Pancreas (tissue), 10 donors: Measurements from ENCODE around the gene RAMP3. TPM values are rescaled to one million over a fixed set of nuclear protein-coding genes. Genes with fewer than 3 reads are reported as not detected.

Experiments used
- ATAC-seq, 4 donors: fragments of 200-7000 bp; cut with Tn5 transposase; one replicate each; pipeline versions ENCODE4 v1.8.0 to v1.9.1; 2020; ENCODE audit warnings: mild to moderate bottlenecking in 4 of 4, moderate library complexity in 4 of 4
- DNase-seq, 6 donors: peaks; one replicate each; pipeline ENCODE4 v3.0.0-alpha.2; 2020
- FAIRE-seq: peaks from 2 replicates; lab custom pipeline; 2012; peaks lifted over from hg19 to GRCh38; lab: Jason Lieb, UNC
- H3K27ac ChIP-seq, 4 donors: fragments of 200-600 bp; sonication (generic); 1 replicate in 3 of 4; 2 replicates in 1 of 4; pipeline versions ENCODE4 v1.5.0 to v1.8.0; 2020
- H3K27me3 ChIP-seq, 4 donors: fragments of 200-600 bp; one replicate each; pipeline ENCODE4 v1.8.0; 2021
- H3K36me3 ChIP-seq, 3 donors: fragments of 200-600 bp; sonication (generic) in 1 of 3; one replicate each; pipeline versions ENCODE4 v1.5.0 to v1.8.0; 2020 to 2021
- H3K4me1 ChIP-seq, 3 donors: fragments of 200-600 bp; one replicate each; pipeline ENCODE4 v1.8.0; 2021
- H3K4me3 ChIP-seq, 4 donors: fragments of 200-600 bp; sonication (generic) in 2 of 4; one replicate each; pipeline versions ENCODE4 v1.5.0 to v1.8.0; 2020 to 2021
- H3K9me3 ChIP-seq, 4 donors: fragments of 200-600 bp; one replicate each; pipeline ENCODE4 v1.8.0; 2021
- CTCF ChIP-seq, 4 donors: fragments of 200-600 bp; sonication (generic) in 3 of 4; IDR thresholded peaks; one replicate each; pipeline versions ENCODE4 v1.5.0 to v1.8.0; 2021; ENCODE audit warnings: antibody characterized with exemption in 4 of 4
- WGBS, 2 donors: extraction: QIAGEN DNeasy Blood & Tissue Kit; methylation state at CpG; one replicate each; pipeline ENCODE4 v1.1.7; 2013; 5-methylcytosine and 5-hydroxymethylcytosine counted together
- intact Hi-C, 3 donors: fragments of 100-400 bp; cut with DNase I; formaldehyde crosslinking; loops; one replicate each; pipeline versions ENCODE4 v1.11.1 to v1.14.2; 2022
- polyA plus RNA-seq, 2 donors: library from polyadenylated mRNA; stranded (reverse); fragments of 200-250 nt; gene quantifications; one replicate each; pipeline ENCODE4 v1.2.3, GENCODE V29; 2013
- total RNA-seq, 6 donors: library from RNA; stranded (reverse); fragmentation: NEBNext Ultra II Directional in 4 of 6; extraction: Animal tissue kit (Norgen Biotek cat#: 25700) in 4 of 6; gene quantifications; one replicate each; pipeline versions ENCODE4 v1.2.1 to v1.2.4, GENCODE V29; 2021 to 2023
- donor health status: healthy with polysubstance abuse.
- donor health status: DM: no; HTN: no; CAD: no; lungs with moderate emphysema.
- donor health status: DM: no; HTN: no; CAD: no.
- donor health status: control.
- donor health status: control.
- donor health status: Bipolar disorder and iron deficiency.
- donor health status: DM: yes; HTN: yes; CAD: no.
- donor health status: DM: no; HTN: no; CAD: no.
- donor health status: DM: no; HTN: no; CAD: no.
- donor health status: DM: yes; HTN: yes; CAD: no.

The RAMP3 gene
- total and polyA plus RNA-seq, 8 donors: 4.1 to 41.1 (median 7.2) TPM

- H3K36me3 ChIP-seq: no peaks in the 10 kb centered on the region
- no peak overlapping the region for H3K27ac ChIP-seq
- H3K9me3 ChIP-seq: no peaks in the 10 kb centered on the region
- TF ChIP-seq CTCF (IDR thresholded peaks at IDR 0.05): no peak
- intact Hi-C loops: no loop called here
- WGBS, 2 donors: 44 to 57% methylated on average over 11 of the region's 11 CpGs
- H3K27me3 ChIP-seq: no peaks in the 10 kb centered on the region
- H3K4me1 ChIP-seq: no peaks in the 10 kb centered on the region
- no peak overlapping the region for H3K4me3 ChIP-seq
- no peak for DNase-seq
- no peak for FAIRE-seq
- no peak for ATAC-seq
Measured at GRCh38 chr7:45216622-45217165, 59.1 kb downstream of the RAMP3 start.

GRCh38 chr7:45217358-45217757 is 59.8 kb downstream of the RAMP3 start:
- no peak overlapping the region for H3K27ac ChIP-seq
- WGBS, 2 donors: 34 to 40% methylated on average over 6 of the region's 6 CpGs
- H3K27me3 ChIP-seq: no peaks in the 10 kb centered on the region
- H3K9me3 ChIP-seq: no peaks in the 10 kb centered on the region
- DNase-seq: peak in 1 of 6 donors; percentile 30
- H3K4me3 ChIP-seq: no peak overlapping the region
- H3K4me1 ChIP-seq: no peaks in the 10 kb centered on the region
- TF ChIP-seq CTCF (IDR thresholded peaks at IDR 0.05): peak in 1 of 4 donors; percentile 19
- ATAC-seq: peak in 1 of 4 donors; percentile 25
- intact Hi-C loops: no loop called here
- no peak for FAIRE-seq
- no peaks in the 10 kb centered on the region for H3K36me3 ChIP-seq

GRCh38 chr7:45219130-45219529 is 61.5 kb downstream of the RAMP3 start:
- Histone ChIP-seq H3K4me3 (no peak overlapping the region), H3K36me3 (no peaks in the 10 kb centered on the region), H3K27ac (no peak overlapping the region), H3K9me3 (no peaks in the 10 kb centered on the region), H3K4me1 (no peaks in the 10 kb centered on the region), H3K27me3 (no peaks in the 10 kb centered on the region)
- FAIRE-seq: no peak
- no peak for ATAC-seq
- intact Hi-C loops: no loop called here
- TF ChIP-seq CTCF (IDR thresholded peaks at IDR 0.05): no peak
- WGBS, 2 donors: 86 to 90% methylated on average over 12 of the region's 12 CpGs
- DNase-seq: peak in 1 of 6 donors; percentile 38

GRCh38 chr7:45219801-45220435 is 62.3 kb downstream of the RAMP3 start:
- no peaks in the 10 kb centered on the region for H3K27me3 ChIP-seq
- WGBS, 2 donors: 48 to 66% methylated on average over 7 to 8 of the region's 8 CpGs
- no peak for FAIRE-seq
- DNase-seq: no peak
- no peak for ATAC-seq
- no peak overlapping the region for H3K27ac ChIP-seq
- no peaks in the 10 kb centered on the region for H3K36me3 ChIP-seq
- intact Hi-C loops: no loop called here
- no peaks in the 10 kb centered on the region for H3K9me3 ChIP-seq
- no peaks in the 10 kb centered on the region for H3K4me1 ChIP-seq
- no peak overlapping the region for H3K4me3 ChIP-seq
- no peak for TF ChIP-seq CTCF (IDR thresholded peaks at IDR 0.05)
